ENCODE measurements around the gene KCNK6.
"Not testable (repeated sequence)": the region's sequence is repeated elsewhere in the genome, so short reads cannot be mapped to it uniquely, and the experiment has no call there.

Gene KCNK6

DNA sequence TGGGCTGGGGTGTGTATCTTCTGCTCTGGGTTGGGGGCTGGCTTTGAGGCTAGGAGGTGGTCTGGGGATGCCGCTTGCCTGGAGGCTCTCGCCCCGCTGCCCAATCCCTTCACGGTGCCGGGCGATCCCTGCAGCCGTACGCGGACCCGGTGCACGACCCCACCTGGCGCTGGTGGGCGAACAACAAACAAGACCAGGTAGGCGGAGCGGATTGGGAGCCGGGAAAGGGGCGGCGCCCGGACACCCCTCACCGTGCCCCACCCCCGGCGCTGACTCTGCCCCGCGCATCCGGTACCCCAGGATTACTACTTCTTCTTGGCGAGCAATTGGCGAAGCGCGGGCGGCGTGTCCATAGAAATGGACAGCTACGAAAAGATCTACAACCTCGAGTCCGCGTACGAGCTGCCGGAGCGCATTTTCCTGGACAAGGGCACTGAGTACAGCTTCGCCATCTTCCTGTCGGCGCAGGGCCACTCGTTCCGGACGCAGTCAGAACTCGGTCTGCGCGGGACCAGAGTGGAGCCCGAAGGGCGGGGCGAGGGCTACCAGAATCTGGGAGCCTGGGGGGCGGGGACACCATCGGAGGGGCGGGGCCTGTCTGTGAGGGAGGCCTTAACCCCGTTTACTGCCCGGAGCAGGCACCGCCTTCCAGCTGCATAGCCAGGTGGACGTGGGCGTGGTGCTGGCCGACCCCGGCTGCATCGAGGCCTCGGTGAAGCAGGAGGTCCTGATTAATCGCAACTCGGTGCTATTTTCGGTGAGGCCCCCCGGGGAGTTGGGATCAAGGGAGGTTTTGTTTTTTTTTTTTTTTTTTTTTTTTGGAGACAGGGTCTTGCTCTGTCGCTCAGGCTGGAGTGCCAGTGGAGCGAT lies 42.7 kb downstream of the KCNK6 start:
- peak; percentile 37 for DNase-seq

DNA sequence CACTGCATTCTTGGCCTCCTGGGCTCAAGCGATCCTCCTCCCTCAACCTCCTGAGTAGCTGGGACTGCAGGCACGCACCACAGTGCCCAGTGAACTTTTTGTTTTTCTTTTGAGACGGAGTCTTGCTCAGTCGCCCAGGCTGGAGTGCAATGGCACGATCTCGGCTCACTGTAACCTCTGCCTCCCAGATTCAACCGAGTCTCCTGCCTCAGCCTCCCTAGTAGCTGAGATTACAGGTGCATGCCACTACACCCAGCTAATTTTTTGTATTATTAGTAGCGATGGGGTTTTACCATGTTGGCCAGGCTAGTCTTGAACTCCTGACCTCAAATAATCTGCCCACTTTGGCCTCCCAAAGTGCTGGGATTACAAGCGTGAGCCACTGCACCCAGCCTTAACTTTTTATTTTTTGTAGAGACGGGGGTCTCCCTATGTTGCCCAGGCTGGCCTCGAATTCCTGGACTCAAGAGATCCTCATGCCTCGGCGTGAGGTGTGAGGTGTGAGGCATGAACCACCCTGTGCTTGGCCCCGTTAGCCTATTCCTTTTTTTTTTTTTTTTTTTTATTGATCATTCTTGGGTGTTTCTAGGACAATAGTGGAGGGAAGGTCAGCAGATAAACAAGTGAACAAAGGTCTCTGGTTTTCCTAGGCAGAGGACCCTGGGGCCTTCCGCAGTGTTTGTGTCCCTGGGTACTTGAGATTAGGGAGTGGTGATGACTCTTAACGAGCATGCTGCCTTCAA lies 43.5 kb downstream of the KCNK6 start:
- DNase-seq: not testable (repeated sequence)

GRCh38 chr19:38367041-38367440 lies 47.4 kb downstream of the KCNK6 start:
- no peak for DNase-seq

DNA sequence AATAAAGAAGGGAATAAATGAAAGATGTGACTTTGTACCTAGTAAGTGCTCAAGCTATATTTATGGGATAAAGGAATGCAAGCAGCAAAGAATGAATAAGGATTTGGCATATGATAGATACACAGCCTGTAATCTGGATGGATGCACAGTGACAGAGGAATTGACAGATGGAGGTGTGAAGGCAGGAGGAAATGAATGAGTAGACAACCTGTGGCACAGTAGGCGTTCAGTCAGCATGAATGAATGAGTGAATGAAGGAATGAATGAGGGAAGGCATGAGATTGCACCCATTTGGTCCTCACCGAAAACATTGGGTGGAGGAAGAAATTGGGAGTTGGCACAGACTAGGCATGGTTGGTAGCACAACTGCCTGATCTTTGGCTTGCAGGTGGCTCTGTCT lies 49.9 kb downstream of the KCNK6 start:
- DNase-seq: no peak

DNA sequence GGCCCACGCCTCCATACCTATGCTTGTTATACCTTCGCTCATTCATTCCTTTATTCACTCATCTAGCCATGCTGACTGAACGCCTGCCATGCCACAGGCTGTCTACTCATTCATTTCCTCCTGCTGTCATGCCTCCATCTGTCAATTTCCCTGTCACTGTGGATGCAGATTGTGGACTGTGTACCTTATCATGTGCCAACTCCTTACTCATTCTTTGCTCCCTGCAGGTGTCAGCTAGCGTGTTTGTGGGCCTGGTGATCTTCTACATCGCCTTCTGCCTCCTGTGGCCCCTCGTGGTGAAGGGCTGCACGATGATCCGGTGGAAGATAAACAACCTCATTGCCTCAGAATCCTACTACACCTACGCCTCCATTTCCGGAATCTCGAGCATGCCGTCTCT lies 50.7 kb downstream of the KCNK6 start:
- DNase-seq: no peak

GRCh38 chr19:38371081-38371480 lies 51.4 kb downstream of the KCNK6 start:
- DNase-seq: no peak

DNA sequence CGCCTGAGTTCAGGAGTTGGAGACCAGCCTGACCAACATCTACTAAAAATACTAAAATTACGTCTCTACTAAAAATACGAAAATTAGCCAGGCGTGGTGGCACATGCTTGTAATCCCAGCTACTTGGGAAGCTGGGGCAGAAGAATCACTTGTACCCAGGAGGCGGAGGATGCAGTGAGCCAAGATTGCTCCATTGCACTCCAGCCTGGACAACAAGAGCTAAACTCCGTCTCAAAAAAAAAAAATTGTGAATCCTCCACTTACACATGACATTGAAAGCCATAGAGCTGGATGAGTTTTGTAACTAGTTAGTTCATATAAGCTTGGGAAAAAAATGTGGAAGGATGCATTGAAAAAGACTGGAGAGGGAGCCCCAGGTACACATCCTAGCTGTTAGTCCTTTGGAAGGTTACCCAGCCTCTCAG lies 54.3 kb downstream of the KCNK6 start:
- DNase-seq: no peak

- peak; percentile 98 for DNase-seq
These were observed 54.9 kb downstream of the KCNK6 start, which contains the start of gene PSMD8 for GRCh38 chr19:38374332-38375097. PSMD8 (plus strand) TSS chr19:38374571; CDS start chr19:38374602, 31 bp downstream.

DNA sequence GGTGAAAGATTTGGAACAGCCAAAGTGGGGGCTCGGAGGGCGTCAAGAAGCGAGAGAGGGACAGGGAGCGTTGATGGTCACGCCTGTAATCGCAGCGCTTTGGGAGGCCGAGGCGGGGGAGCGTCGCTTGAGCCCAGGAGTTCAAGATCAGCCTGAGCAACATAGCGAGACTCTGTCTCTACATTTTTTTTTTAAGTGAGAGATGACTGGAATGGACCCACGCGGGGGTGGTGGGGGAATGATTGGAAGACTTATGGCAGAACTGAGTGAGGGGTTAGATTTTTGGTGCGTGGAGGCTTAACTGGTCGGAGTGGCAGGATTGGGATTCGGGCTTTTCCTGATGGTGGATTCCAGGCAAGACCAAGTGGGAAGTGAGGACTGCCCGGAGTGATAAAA lies 55.5 kb downstream of the KCNK6 start:
- no peak for DNase-seq

GRCh38 chr19:38375748-38376147 lies 56.1 kb downstream of the KCNK6 start:
- peak; percentile 32 for DNase-seq

- no peak for DNase-seq
These were observed 56.9 kb downstream of the KCNK6 start for GRCh38 chr19:38376576-38376975.

DNA sequence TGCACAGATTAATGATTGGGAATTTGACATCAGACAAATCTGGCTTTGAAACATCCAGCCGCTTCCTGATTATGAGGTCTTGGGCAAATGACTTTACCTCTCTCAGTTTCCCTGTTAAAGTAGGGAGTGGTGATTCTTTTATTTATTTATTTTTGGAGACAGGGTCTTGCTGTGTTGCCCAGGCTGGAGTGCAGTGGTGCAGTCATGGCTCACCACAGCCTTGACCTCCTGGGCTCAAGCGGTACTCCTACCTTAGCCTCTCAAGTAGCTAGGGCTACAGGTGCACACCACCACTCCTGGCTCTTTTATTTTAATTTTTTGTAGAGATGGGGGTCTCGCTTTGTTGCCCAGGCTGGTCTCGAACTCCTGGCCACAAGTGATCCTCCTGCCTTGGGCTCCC lies 57.4 kb downstream of the KCNK6 start:
- DNase-seq: no peak

GRCh38 chr19:38378866-38379265 lies 59.2 kb downstream of the KCNK6 start:
- no peak for DNase-seq

GRCh38 chr19:38381138-38381537 lies 61.5 kb downstream of the KCNK6 start:
- no peak for DNase-seq
